ENCODE measurements around the gene AANAT.
"Not testable (repeated sequence)": the region's sequence is repeated elsewhere in the genome, so short reads cannot be mapped to it uniquely, and the experiment has no call there.

Gene AANAT

DNA sequence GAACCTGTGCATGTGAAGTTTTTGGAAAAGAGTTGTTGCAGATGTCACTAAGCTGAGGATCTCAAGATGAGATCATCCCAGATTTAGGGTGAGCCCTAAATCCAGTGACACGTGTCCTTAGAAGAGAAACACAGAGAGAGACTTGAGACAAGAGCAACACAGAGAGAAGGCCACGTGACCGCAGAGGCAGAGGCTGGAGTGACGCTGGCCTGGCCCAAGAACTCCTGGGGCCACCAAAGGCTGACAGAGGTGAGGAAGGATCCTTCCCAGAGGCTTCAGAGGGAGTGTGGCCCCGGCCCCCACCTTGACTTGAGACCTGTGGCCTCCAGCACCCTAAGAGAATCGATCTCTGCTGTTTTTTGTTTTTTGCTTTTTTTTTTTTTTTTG lies 45.9 kb downstream of the AANAT start:
- DNase-seq (ENCODE audit: low read depth in 2 of 2): no peak
- TF ChIP-seq, protein P1, sequence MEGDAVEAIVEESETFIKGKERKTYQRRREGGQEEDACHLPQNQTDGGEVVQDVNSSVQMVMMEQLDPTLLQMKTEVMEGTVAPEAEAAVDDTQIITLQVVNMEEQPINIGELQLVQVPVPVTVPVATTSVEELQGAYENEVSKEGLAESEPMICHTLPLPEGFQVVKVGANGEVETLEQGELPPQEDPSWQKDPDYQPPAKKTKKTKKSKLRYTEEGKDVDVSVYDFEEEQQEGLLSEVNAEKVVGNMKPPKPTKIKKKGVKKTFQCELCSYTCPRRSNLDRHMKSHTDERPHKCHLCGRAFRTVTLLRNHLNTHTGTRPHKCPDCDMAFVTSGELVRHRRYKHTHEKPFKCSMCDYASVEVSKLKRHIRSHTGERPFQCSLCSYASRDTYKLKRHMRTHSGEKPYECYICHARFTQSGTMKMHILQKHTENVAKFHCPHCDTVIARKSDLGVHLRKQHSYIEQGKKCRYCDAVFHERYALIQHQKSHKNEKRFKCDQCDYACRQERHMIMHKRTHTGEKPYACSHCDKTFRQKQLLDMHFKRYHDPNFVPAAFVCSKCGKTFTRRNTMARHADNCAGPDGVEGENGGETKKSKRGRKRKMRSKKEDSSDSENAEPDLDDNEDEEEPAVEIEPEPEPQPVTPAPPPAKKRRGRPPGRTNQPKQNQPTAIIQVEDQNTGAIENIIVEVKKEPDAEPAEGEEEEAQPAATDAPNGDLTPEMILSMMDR (IDR thresholded peaks at IDR 0.05; ENCODE audit: low read depth, low read length): no peak
- H3K4me3 ChIP-seq (replicated peaks in 1 of 2; ENCODE audit: low read depth in 2 of 2, low read length in 2 of 2): no peak overlapping the region

DNA sequence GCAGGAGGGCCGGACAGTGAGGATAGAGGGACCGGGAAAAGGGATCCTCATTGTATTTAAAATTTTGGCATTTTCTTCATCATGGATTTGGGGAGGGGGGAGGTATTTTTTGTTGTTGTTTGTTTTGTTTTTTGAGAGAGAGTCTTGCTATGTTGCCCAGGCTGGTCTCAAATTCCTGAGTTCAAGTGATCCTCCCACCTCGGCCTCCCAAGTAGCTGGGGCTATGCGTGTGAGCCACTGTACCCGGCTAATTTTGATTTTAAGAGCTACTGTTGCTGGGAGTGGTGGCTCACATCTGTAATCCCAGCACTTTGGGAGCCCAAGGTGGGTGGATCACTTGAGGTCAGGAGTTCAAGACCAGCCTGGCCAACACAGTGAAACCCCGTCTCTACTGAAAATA lies 47.0 kb downstream of the AANAT start:
- H3K4me3 ChIP-seq (replicated peaks in 1 of 2; ENCODE audit: low read depth in 2 of 2, low read length in 2 of 2); DNase-seq (ENCODE audit: low read depth in 2 of 2): not testable (repeated sequence)

DNA sequence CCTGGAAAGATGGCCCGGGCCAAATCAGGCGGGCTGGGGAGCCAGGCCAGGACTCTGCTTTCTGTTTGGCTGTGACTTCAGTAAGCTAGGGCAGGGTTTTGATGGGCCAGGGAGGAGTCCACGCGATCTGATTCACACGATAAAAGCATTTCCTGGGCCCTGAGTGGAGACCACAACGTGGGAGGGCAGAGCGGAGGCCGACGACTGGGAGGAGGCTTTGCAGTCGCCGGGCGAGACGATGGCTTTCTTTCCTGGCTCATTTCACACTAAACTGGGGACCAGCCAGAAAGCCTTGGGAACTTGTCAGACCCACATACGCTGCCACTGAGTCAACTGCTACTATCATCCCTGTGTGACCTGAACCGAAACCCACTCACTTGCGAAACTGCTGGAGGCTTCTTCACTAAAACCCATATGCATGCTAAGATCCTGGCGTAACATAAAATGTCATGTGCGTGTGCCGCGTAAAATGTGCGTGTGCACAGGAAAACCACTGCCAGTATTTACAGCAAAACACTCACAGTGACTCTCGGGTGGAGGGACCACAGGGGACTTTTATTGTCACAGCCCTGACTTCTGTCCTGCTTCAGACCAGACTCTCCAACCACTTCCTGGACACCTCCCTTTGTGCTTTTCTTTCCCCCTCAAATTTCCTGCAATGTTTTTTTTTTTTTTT lies 48.0 kb downstream of the AANAT start:
- TF ChIP-seq, protein P1 (IDR thresholded peaks at IDR 0.05; ENCODE audit: low read depth, low read length): no peak
- peak; percentile 96 to 97 for DNase-seq (ENCODE audit: low read depth in 2 of 2)
- H3K4me3 ChIP-seq (replicated peaks in 1 of 2; ENCODE audit: low read depth in 2 of 2, low read length in 2 of 2): peak overlapping the region; percentile 2 to 17

DNA sequence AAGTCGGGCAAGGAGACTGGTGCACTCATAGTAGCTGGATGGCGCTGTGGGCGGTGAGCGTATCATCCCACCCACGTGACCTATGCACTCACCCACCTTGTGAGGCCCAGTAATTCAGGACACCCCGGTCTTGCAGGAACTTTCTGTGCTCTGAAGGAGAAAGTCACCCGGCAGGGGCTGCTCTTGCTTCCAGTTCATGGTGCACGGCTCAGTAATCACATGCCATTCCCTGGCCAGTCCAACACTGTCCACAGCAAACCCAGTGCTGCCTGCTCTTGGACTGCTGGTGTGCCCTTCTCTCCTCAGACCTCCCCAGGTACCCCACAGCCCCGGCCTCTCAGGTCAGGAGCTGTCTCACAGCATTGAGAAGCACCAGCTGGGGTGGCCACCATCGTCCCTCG lies 50.2 kb downstream of the AANAT start:
- TF ChIP-seq, protein P1 (IDR thresholded peaks at IDR 0.05; ENCODE audit: low read depth, low read length): no peak
- no peak for DNase-seq (ENCODE audit: low read depth in 2 of 2)
- H3K4me3 ChIP-seq (replicated peaks in 1 of 2; ENCODE audit: low read depth in 2 of 2, low read length in 2 of 2): no peak overlapping the region

DNA sequence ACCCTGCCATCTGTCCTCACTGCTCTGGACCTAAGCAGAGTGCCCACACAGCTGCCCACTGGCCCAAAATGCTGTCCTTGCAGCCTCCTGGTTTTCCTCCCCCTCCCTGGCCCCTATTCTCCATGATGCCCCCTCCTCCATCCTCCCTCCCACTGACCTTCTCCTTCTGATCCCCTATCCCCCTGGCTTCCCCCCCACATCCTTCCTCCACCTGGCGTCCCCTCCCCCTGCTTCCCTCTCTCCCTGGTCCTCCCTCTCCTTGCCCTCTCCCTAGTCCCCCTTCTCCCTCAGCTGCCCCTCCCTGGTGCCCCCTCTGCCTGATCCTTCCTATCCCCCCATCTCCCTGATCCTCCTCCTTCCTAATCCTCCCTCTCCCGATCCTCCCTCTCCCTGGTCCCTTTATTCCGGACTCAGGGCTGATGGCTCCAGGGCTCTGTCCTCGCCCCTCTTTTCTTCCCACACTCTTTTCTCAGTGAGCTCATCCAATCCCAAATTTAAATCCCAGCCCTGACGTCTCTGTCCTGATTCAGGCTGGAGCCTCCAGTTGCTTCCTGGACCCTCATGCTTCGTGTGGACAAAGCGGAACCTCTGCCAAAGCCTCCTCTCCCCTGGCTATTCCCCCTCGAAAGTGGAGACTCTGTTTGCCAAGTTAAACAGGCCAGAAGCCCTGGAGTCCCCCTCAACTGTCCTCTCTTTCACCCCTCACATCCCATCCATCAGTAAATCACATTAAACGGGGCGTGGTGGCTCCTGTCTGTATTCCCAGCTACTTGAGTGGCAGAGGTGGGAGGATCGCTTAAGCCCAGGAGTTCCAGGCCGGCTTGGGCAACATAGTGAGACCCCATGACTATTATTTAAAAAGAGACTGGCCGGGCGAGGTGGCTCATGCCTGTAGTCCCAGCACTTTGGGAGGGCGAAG lies 51.9 kb downstream of the AANAT start:
- no peak for DNase-seq (ENCODE audit: low read depth in 2 of 2)
- no peak overlapping the region for H3K4me3 ChIP-seq (replicated peaks in 1 of 2; ENCODE audit: low read depth in 2 of 2, low read length in 2 of 2)
- TF ChIP-seq, protein P1 (IDR thresholded peaks at IDR 0.05; ENCODE audit: low read depth, low read length): no peak

Measured in cardiac fibroblast (primary cell).